Measurements from ENCODE around the gene WDR90. TPM values are rescaled to one million over a fixed set of nuclear protein-coding genes. Genes with fewer than 3 reads are reported as not detected.

The WDR90 gene
- total and polyA plus RNA-seq, 7 donors: 4.0 to 9.7 (median 8.0) TPM

- Histone ChIP-seq H3K36me3 (ENCODE audit: insufficient read depth in 1 of 2, low read depth in 1 of 2) (no peaks in the 10 kb centered on the region), H3K4me1 (peaks cover 23% of the 10 kb centered on the region), H3K27ac (no peak overlapping the region), H3K4me3 (no peak overlapping the region), H3K9me3 (no peaks in the 10 kb centered on the region), H3K27me3 (ENCODE audit: insufficient read depth in 3 of 3, low read length in 2 of 3) (no peaks in the 10 kb centered on the region)
- ATAC-seq (no peak), DNase-seq (no peak)
- 84 to 91% (median 87%) methylated on average over 10 of the region's 10 CpGs for WGBS, 3 donors
- intact Hi-C loops (cut with DNase I): no loop called here
- TF ChIP-seq CTCF (IDR thresholded peaks at IDR 0.05): no peak
Observed at GRCh38 chr16:608019-608418, 41.1 kb upstream of the WDR90 start.

GRCh38 chr16:609316-609715 lies 39.8 kb upstream of the WDR90 start:
- ATAC-seq: no peak

GRCh38 chr16:609984-610383 lies 39.2 kb upstream of the WDR90 start:
- intact Hi-C loops (cut with DNase I): loop anchor here in 1 of 2 donors (2.0 kb wide), 1 partner anchor 31 kb away; no protein-coding TSS in a partner anchor
- WGBS, 3 donors: 80 to 84% (median 80%) methylated on average over 14 of the region's 14 CpGs
- no peak for DNase-seq
- Histone ChIP-seq H3K36me3 (ENCODE audit: insufficient read depth in 1 of 2, low read depth in 1 of 2) (peaks cover 0 to 4% of the 10 kb centered on the region in 2 donors), H3K27me3 (ENCODE audit: insufficient read depth in 3 of 3, low read length in 2 of 3) (no peaks in the 10 kb centered on the region), H3K4me3 (no peak overlapping the region), H3K9me3 (no peaks in the 10 kb centered on the region), H3K4me1 (peaks cover 23% of the 10 kb centered on the region), H3K27ac (peak overlapping the region; percentile 55)
- TF ChIP-seq CTCF (IDR thresholded peaks at IDR 0.05): no peak
- peak; percentile 40 to 60 (median 48) for ATAC-seq

More at GRCh38 chr16:609316-609715, 39.8 kb upstream of the WDR90 start:
- Histone ChIP-seq H3K9me3 (no peaks in the 10 kb centered on the region), H3K27ac (no peak overlapping the region), H3K4me1 (peaks cover 23% of the 10 kb centered on the region), H3K4me3 (no peak overlapping the region), H3K36me3 (ENCODE audit: insufficient read depth in 1 of 2, low read depth in 1 of 2) (no peaks in the 10 kb centered on the region), H3K27me3 (ENCODE audit: insufficient read depth in 3 of 3, low read length in 2 of 3) (no peaks in the 10 kb centered on the region)
- intact Hi-C loops (cut with DNase I): no loop called here
- TF ChIP-seq CTCF (IDR thresholded peaks at IDR 0.05): no peak
- no peak for DNase-seq
- WGBS, 3 donors: 87 to 95% (median 90%) methylated on average over 13 of the region's 13 CpGs

GRCh38 chr16:610513-611381 lies 38.4 kb upstream of the WDR90 start:
- Histone ChIP-seq H3K4me3 (no peak overlapping the region), H3K4me1 (peaks cover 18% of the 10 kb centered on the region), H3K27me3 (ENCODE audit: insufficient read depth in 3 of 3, low read length in 2 of 3) (no peaks in the 10 kb centered on the region), H3K27ac (peak overlapping the region; percentile 55), H3K9me3 (no peaks in the 10 kb centered on the region), H3K36me3 (ENCODE audit: insufficient read depth in 1 of 2, low read depth in 1 of 2) (peaks cover 0 to 6% of the 10 kb centered on the region in 2 donors)
- 59 to 74% (median 67%) methylated on average over 28 of the region's 28 CpGs for WGBS, 3 donors
- DNase-seq (peak; percentile 75 to 84), ATAC-seq (peak; percentile 90 to 99 (median 94))
- TF ChIP-seq CTCF (IDR thresholded peaks at IDR 0.05): peak; percentile 73
- intact Hi-C loops (cut with DNase I): loop anchor here in 1 of 2 donors (2.0 kb wide), 1 partner anchor 32 kb away; no protein-coding TSS in a partner anchor

Measured in psoas muscle (tissue), 8 donors.